ENCODE data around the gene C8A. TPM values are rescaled to one million over a fixed set of nuclear protein-coding genes. Genes with fewer than 3 reads are reported as not detected.

C8A gene
- total RNA-seq, 1 experiment from 2014 or later: not detected

GRCh38 chr1:56916630-56917029 lies 62.0 kb downstream of the C8A start:
- CTCF ChIA-PET: no interaction called here
- no peak for TF ChIP-seq CTCF (IDR thresholded peaks at IDR 0.05; ENCODE audit: unreplicated experiment)
- Mint-ChIP-seq H3K4me3 (ENCODE audit: low read depth, unreplicated experiment) (no peak overlapping the region), H3K4me1 (ENCODE audit: low read depth, unreplicated experiment) (no peaks in the 10 kb centered on the region), H3K36me3 (ENCODE audit: insufficient read depth, unreplicated experiment) (no peaks in the 10 kb centered on the region), H3K27me3 (ENCODE audit: unreplicated experiment) (peaks cover 8% of the 10 kb centered on the region), H3K9me3 (ENCODE audit: low read depth, unreplicated experiment) (peaks cover 5% of the 10 kb centered on the region), H3K27ac (ENCODE audit: unreplicated experiment) (no peak overlapping the region)
- intact Hi-C loops (cut with micrococcal nuclease; ENCODE audit: unreplicated experiment): no loop called here
- no peak for DNase-seq
- BruUV-seq (replicated peaks): no TSS peak

GRCh38 chr1:56917356-56917755 lies 62.8 kb downstream of the C8A start:
- CTCF ChIA-PET: no interaction called here
- no peak overlapping the region for H3K4me3 Mint-ChIP-seq (ENCODE audit: low read depth, unreplicated experiment)
- no peak for TF ChIP-seq CTCF (IDR thresholded peaks at IDR 0.05; ENCODE audit: unreplicated experiment)
- no peaks in the 10 kb centered on the region for H3K4me1 Mint-ChIP-seq (ENCODE audit: low read depth, unreplicated experiment)
- no peak for DNase-seq
- H3K27ac Mint-ChIP-seq (ENCODE audit: unreplicated experiment): no peak overlapping the region
- peaks cover 8% of the 10 kb centered on the region for H3K27me3 Mint-ChIP-seq (ENCODE audit: unreplicated experiment)
- H3K9me3 Mint-ChIP-seq (ENCODE audit: low read depth, unreplicated experiment): peaks cover 5% of the 10 kb centered on the region
- H3K36me3 Mint-ChIP-seq (ENCODE audit: insufficient read depth, unreplicated experiment): no peaks in the 10 kb centered on the region
- BruUV-seq (replicated peaks): no TSS peak
- intact Hi-C loops (cut with micrococcal nuclease; ENCODE audit: unreplicated experiment): no loop called here

- no peak overlapping the region for H3K4me3 Mint-ChIP-seq (ENCODE audit: low read depth, unreplicated experiment)
- CTCF ChIA-PET: no interaction called here
- H3K27ac Mint-ChIP-seq (ENCODE audit: unreplicated experiment): no peak overlapping the region
- H3K9me3 Mint-ChIP-seq (ENCODE audit: low read depth, unreplicated experiment): peaks cover 3% of the 10 kb centered on the region
- H3K4me1 Mint-ChIP-seq (ENCODE audit: low read depth, unreplicated experiment): no peaks in the 10 kb centered on the region
- DNase-seq: no peak
- no TSS peak for BruUV-seq (replicated peaks)
- H3K27me3 Mint-ChIP-seq (ENCODE audit: unreplicated experiment): no peaks in the 10 kb centered on the region
- no peak for TF ChIP-seq CTCF (IDR thresholded peaks at IDR 0.05; ENCODE audit: unreplicated experiment)
- intact Hi-C loops (cut with micrococcal nuclease; ENCODE audit: unreplicated experiment): no loop called here
- no peaks in the 10 kb centered on the region for H3K36me3 Mint-ChIP-seq (ENCODE audit: insufficient read depth, unreplicated experiment)
Measured at GRCh38 chr1:56920591-56921001, 66.0 kb downstream of the C8A start.

- no TSS peak for BruUV-seq (replicated peaks)
- Mint-ChIP-seq H3K27me3 (ENCODE audit: unreplicated experiment) (no peaks in the 10 kb centered on the region), H3K4me3 (ENCODE audit: low read depth, unreplicated experiment) (no peak overlapping the region), H3K36me3 (ENCODE audit: insufficient read depth, unreplicated experiment) (no peaks in the 10 kb centered on the region), H3K27ac (ENCODE audit: unreplicated experiment) (no peak overlapping the region), H3K4me1 (ENCODE audit: low read depth, unreplicated experiment) (no peaks in the 10 kb centered on the region), H3K9me3 (ENCODE audit: low read depth, unreplicated experiment) (peaks cover 3% of the 10 kb centered on the region)
- no peak for DNase-seq
- intact Hi-C loops (cut with micrococcal nuclease; ENCODE audit: unreplicated experiment): no loop called here
- CTCF ChIA-PET: no interaction called here
- no peak for TF ChIP-seq CTCF (IDR thresholded peaks at IDR 0.05; ENCODE audit: unreplicated experiment)
Measured at GRCh38 chr1:56921479-56921878, 66.9 kb downstream of the C8A start.

- Mint-ChIP-seq H3K27ac (ENCODE audit: unreplicated experiment) (no peak overlapping the region), H3K9me3 (ENCODE audit: low read depth, unreplicated experiment) (peaks cover 3% of the 10 kb centered on the region), H3K4me1 (ENCODE audit: low read depth, unreplicated experiment) (no peaks in the 10 kb centered on the region), H3K27me3 (ENCODE audit: unreplicated experiment) (no peaks in the 10 kb centered on the region), H3K4me3 (ENCODE audit: low read depth, unreplicated experiment) (no peak overlapping the region), H3K36me3 (ENCODE audit: insufficient read depth, unreplicated experiment) (no peaks in the 10 kb centered on the region)
- CTCF ChIA-PET: no interaction called here
- BruUV-seq (replicated peaks): no TSS peak
- no peak for DNase-seq
- intact Hi-C loops (cut with micrococcal nuclease; ENCODE audit: unreplicated experiment): no loop called here
- TF ChIP-seq CTCF (IDR thresholded peaks at IDR 0.05; ENCODE audit: unreplicated experiment): no peak
Measured at GRCh38 chr1:56922070-56922469, 67.5 kb downstream of the C8A start.
